Esophagus muscularis mucosa (tissue), 4 donors: ENCODE results near the gene ATF6. TPM values are rescaled to one million over a fixed set of nuclear protein-coding genes. Genes with fewer than 3 reads are reported as not detected.

Source experiments
- DNase-seq: peaks from one replicate; pipeline ENCODE4 v3.0.0-alpha.2; 2017; ENCODE audit errors: extremely low spot score
- H3K27ac ChIP-seq, 4 donors: fragments of 200-600 bp; sonication (generic); replicated peaks in 1 of 4; 1 replicate in 3 of 4; 2 replicates in 1 of 4; pipeline ENCODE4 v1.5.1; 2016 to 2019; ENCODE audit warnings: mild to moderate bottlenecking in 1 of 4
- H3K27me3 ChIP-seq, 4 donors: fragments of 200-600 bp; sonication (generic); one replicate each; pipeline versions ENCODE4 v1.5.1 to v1.6.0; 2016 to 2019
- H3K36me3 ChIP-seq, 4 donors: fragments of 200-600 bp; sonication (generic); one replicate each; pipeline ENCODE4 v1.5.1; 2016 to 2019
- H3K4me1 ChIP-seq, 4 donors: fragments of 200-600 bp; sonication (generic); one replicate each; pipeline ENCODE4 v1.5.1; 2016 to 2019
- H3K4me3 ChIP-seq, 4 donors: fragments of 200-600 bp; sonication (generic); 1 replicate in 2 of 4; 2 replicates in 2 of 4; pipeline ENCODE4 v1.5.1; 2016 to 2019; ENCODE audit warnings: mild to moderate bottlenecking in 4 of 4, moderate library complexity in 1 of 4
- H3K9me3 ChIP-seq, 4 donors: fragments of 200-600 bp; sonication (generic); 1 replicate in 3 of 4; 2 replicates in 1 of 4; pipeline ENCODE4 v1.5.1; 2016 to 2019
- CTCF ChIP-seq, 3 experiments: fragments of 200-600 bp in 2 of 3; fragments of 450-650 bp in 1 of 3; sonication (generic) in 2 of 3; IDR thresholded peaks; one replicate each; pipeline ENCODE4 v1.5.1; 2017 to 2019; ENCODE audit warnings: antibody characterized with exemption in 3 of 3, mild to moderate bottlenecking in 2 of 3, moderate library complexity in 1 of 3
- EP300 ChIP-seq: sonication (generic); formaldehyde crosslinking; IDR thresholded peaks from one replicate; pipeline ENCODE4 v1.6.1; 2017; ENCODE audit warnings: antibody characterized with exemption
- POLR2A ChIP-seq: fragments of 450-650 bp; IDR thresholded peaks from one replicate; pipeline ENCODE4 v1.6.1; 2017; ENCODE audit warnings: antibody characterized with exemption, moderate library complexity, mild to moderate bottlenecking, low read depth
- POLR2AphosphoS5 ChIP-seq, 2 donors: sonication (generic); formaldehyde crosslinking; IDR thresholded peaks; one replicate each; pipeline ENCODE4 v1.6.1; 2017; ENCODE audit warnings: antibody characterized with exemption in 2 of 2
- WGBS: methylation state at CpG from one replicate; pipeline ENCODE4 v1.1.5; 2018; 5-methylcytosine and 5-hydroxymethylcytosine counted together
- intact Hi-C: fragments of 100-400 bp; cut with DNase I; formaldehyde crosslinking; loops from one replicate; pipeline ENCODE4 v1.15.1; 2023
- total RNA-seq, 4 donors: library from RNA; depleted of rRNA; stranded (reverse); fragments of >200 nt; gene quantifications; one replicate each; pipeline versions ENCODE4 v1.1.0 to v1.2.1, GENCODE V29; 2016

Gene ATF6
- total RNA-seq, 4 donors from 2014 or later = 24.5 to 30.6 (median 27.4) TPM

- WGBS = 94% methylated on average over 3 of the region's 3 CpGs
- H3K27me3 ChIP-seq = peaks cover 0 to 27% (median 0%) of the 10 kb centered on the region in 4 donors
- no peak overlapping the region for H3K4me3 ChIP-seq
- no peaks in the 10 kb centered on the region for H3K36me3 ChIP-seq
- no peak overlapping the region for H3K27ac ChIP-seq
- no peaks in the 10 kb centered on the region for H3K9me3 ChIP-seq
- peaks cover 0 to 3% (median 0%) of the 10 kb centered on the region in 4 donors for H3K4me1 ChIP-seq
- DNase-seq = no peak
- intact Hi-C loops = no loop called here
- TF ChIP-seq EP300 (no peak), CTCF (IDR thresholded peaks at IDR 0.05) (no peak), POLR2AphosphoS5 (IDR thresholded peaks at IDR 0.05) (no peak), POLR2A (no peak)
These were observed 30.3 kb upstream of the ATF6 start for GRCh38 chr1:161735837-161736236.

- peaks cover 0 to 3% (median 2%) of the 10 kb centered on the region in 4 donors for H3K4me1 ChIP-seq
- no peaks in the 10 kb centered on the region for H3K9me3 ChIP-seq
- peaks cover 0 to 27% (median 0%) of the 10 kb centered on the region in 4 donors for H3K27me3 ChIP-seq
- H3K36me3 ChIP-seq = no peaks in the 10 kb centered on the region
- 63% methylated on average over 4 of the region's 4 CpGs for WGBS
- H3K4me3 ChIP-seq = no peak overlapping the region
- no peak for DNase-seq
- no peak for TF ChIP-seq CTCF (IDR thresholded peaks at IDR 0.05)
- no peak for TF ChIP-seq POLR2A
- no peak for TF ChIP-seq EP300
- TF ChIP-seq POLR2AphosphoS5 (IDR thresholded peaks at IDR 0.05) = no peak
- H3K27ac ChIP-seq = no peak overlapping the region
- intact Hi-C loops = no loop called here
These were observed 29.7 kb upstream of the ATF6 start for GRCh38 chr1:161736335-161736969.

- Histone ChIP-seq H3K27me3 (peaks cover 0 to 20% (median 0%) of the 10 kb centered on the region in 4 donors), H3K4me1 (peaks cover 0 to 5% (median 2%) of the 10 kb centered on the region in 4 donors), H3K36me3 (no peaks in the 10 kb centered on the region), H3K9me3 (no peaks in the 10 kb centered on the region), H3K4me3 (no peak overlapping the region), H3K27ac (no peak overlapping the region)
- TF ChIP-seq EP300 = no peak
- no peak for TF ChIP-seq CTCF (IDR thresholded peaks at IDR 0.05)
- no peak for TF ChIP-seq POLR2AphosphoS5 (IDR thresholded peaks at IDR 0.05)
- TF ChIP-seq POLR2A = no peak
- no peak for DNase-seq
- WGBS = 68% methylated on average over 2 of the region's 2 CpGs
- intact Hi-C loops = no loop called here
These were observed 28.5 kb upstream of the ATF6 start for GRCh38 chr1:161737625-161738024.

GRCh38 chr1:161738627-161739287, 27.4 kb upstream of the ATF6 start:
- peaks cover 0 to 20% (median 0%) of the 10 kb centered on the region in 4 donors for H3K27me3 ChIP-seq
- no peaks in the 10 kb centered on the region for H3K9me3 ChIP-seq
- 87% methylated on average over 4 of the region's 4 CpGs for WGBS
- intact Hi-C loops = no loop called here
- peaks cover 0 to 5% (median under 1%) of the 10 kb centered on the region in 4 donors for H3K4me1 ChIP-seq
- H3K27ac ChIP-seq = peak overlapping the region in 2 of 4 donors; percentile 19 to 25
- TF ChIP-seq CTCF (IDR thresholded peaks at IDR 0.05) (peak in 1 of 3 experiments; percentile 22), POLR2A (no peak)
- no peak overlapping the region for H3K4me3 ChIP-seq
- no peaks in the 10 kb centered on the region for H3K36me3 ChIP-seq
- no peak for DNase-seq
